DMS79 (cell line): ENCODE data around the gene TMEM232.

Source experiments
- DNase-seq: peaks from one replicate; lab custom pipeline; 2025; lab: John Stamatoyannopoulos, UW

TMEM232 gene

GRCh38 chr5:110401881-110402280 is 324.6 kb downstream of the TMEM232 start:
- DNase-seq = no peak

GRCh38 chr5:110398951-110399350 is 327.5 kb downstream of the TMEM232 start:
- DNase-seq = no peak

DNA sequence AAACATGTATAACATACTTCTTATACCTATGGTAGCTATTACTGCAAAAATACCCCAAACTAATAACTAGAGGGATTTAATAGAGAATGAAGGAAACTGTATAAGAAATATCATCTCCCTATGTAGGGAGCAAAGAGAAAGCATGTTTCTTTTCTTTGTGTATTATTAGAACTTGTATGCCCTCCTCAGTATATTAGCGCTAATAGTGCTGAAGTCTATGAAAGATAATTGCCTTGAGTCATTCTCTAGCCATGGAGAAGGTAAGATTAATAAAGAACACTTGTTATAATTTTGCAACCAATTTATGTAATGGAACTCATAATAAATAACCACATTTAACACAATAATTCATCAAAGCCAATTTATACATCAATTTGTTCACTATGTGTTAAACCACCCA is 329.2 kb downstream of the TMEM232 start:
- no peak for DNase-seq

DNA sequence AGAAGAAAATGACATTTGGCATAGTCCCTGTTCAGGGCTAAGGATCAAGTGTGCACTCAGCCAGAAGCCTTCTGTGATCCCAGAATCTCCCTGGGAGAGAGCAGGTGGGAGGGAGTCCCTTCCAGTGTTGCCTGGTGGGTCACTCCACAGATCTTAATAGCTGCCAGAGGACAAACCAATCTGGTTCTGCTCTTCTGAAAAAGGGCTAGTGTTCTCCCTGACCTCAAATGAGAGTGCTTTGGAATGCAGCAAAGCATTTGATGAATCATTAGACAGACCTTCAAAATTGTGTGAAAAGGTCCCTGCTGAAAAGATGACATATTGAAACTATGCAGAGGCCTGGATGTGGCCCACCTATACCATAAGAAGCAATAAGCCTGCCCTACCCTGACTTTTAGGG is 339.7 kb downstream of the TMEM232 start:
- DNase-seq = no peak

GRCh38 chr5:110383231-110383630 is 343.2 kb downstream of the TMEM232 start:
- DNase-seq = no peak

DNA sequence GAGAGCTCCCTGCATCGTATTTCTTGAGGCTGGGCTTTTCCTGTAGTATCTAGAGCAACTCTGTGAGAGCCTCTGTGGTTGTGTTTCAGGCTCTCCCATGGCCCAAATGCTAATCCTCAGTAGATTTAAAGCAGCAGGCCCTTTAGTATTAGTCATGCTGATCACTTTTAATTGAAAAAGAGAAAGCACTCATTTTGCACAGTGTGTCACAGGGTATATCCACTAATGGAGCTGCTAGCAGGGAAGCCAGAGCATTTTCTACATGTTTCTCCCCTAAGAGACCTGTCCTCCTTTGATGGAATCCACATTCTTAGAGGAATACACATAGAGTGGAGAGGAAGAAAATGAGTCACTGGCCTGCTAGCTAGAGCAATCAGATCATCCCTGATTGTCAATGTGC is 348.5 kb downstream of the TMEM232 start:
- DNase-seq = no peak

- DNase-seq = no peak
Measured at GRCh38 chr5:110377361-110377760, 349.1 kb downstream of the TMEM232 start.

- no peak for DNase-seq
Measured at GRCh38 chr5:110376281-110376951, 350.1 kb downstream of the TMEM232 start.

GRCh38 chr5:110371725-110372041 is 354.8 kb downstream of the TMEM232 start:
- no peak for DNase-seq

- no peak for DNase-seq
Measured at GRCh38 chr5:110371011-110371724, 355.3 kb downstream of the TMEM232 start.
